Adrenal gland (tissue), 12 donors: ENCODE results near the gene ASB10. TPM values are rescaled to one million over a fixed set of nuclear protein-coding genes. Genes with fewer than 3 reads are reported as not detected.

Experiments
- DNase-seq, 7 donors: peaks; one replicate each; pipeline ENCODE4 v3.0.0-alpha.2; 2019 to 2020
- H3K27ac ChIP-seq, 5 donors: fragments of 200-600 bp; sonication (generic) in 4 of 5; 1 replicate in 3 of 5; 2 replicates in 2 of 5; pipeline versions ENCODE4 v1.5.1 to v1.8.0; 2016 to 2020; ENCODE audit warnings: mild to moderate bottlenecking in 1 of 5
- H3K27me3 ChIP-seq: fragments of 200-600 bp; 2 replicates; pipeline ENCODE4 v1.8.0; 2021
- H3K36me3 ChIP-seq, 2 donors: fragments of 200-600 bp; replicated peaks in 1 of 2; 1 replicate in 1 of 2; 2 replicates in 1 of 2; pipeline versions ENCODE4 v1.5.1 to v1.8.0; 2018 to 2022
- H3K4me1 ChIP-seq, 2 donors: fragments of 200-600 bp; replicated peaks in 1 of 2; 1 replicate in 1 of 2; 2 replicates in 1 of 2; pipeline versions ENCODE4 v1.5.1 to v1.8.0; 2018 to 2021
- H3K4me3 ChIP-seq, 4 donors: fragments of 200-600 bp; sonication (generic) in 3 of 4; one replicate each; pipeline ENCODE4 v1.5.1; 2016 to 2018
- H3K9me3 ChIP-seq, 3 donors: fragments of 200-600 bp; sonication (generic) in 1 of 3; replicated peaks in 1 of 3; 1 replicate in 2 of 3; 2 replicates in 1 of 3; pipeline versions ENCODE4 v1.5.1 to v1.8.0; 2016 to 2021
- CTCF ChIP-seq, 6 experiments: fragments of 450-650 bp in 4 of 6; fragments of 200-600 bp in 2 of 6; sonication (generic) in 1 of 6; IDR thresholded peaks; 1 replicate in 5 of 6; 2 replicates in 1 of 6; pipeline versions ENCODE4 v1.5.1 to v1.8.0; 2016 to 2021; ENCODE audit warnings: antibody characterized with exemption in 6 of 6, mild to moderate bottlenecking in 2 of 6, moderate library complexity in 1 of 6
- POLR2A ChIP-seq, 2 donors: fragments of 450-650 bp; IDR thresholded peaks; one replicate each; pipeline ENCODE4 v1.6.1; 2017; ENCODE audit warnings: antibody characterized with exemption in 2 of 2, mild to moderate bottlenecking in 2 of 2, moderate library complexity in 1 of 2
- WGBS, 4 donors: extraction: QIAGEN DNeasy Blood & Tissue Kit in 2 of 4; methylation state at CpG; one replicate each; pipeline versions ENCODE4 v1.1.5 to v1.1.7; 2013 to 2017; 5-methylcytosine and 5-hydroxymethylcytosine counted together
- intact Hi-C, 2 donors: fragments of 100-400 bp; cut with DNase I; formaldehyde crosslinking; loops; one replicate each; pipeline versions ENCODE4 v1.14.1 to v1.15.0; 2022 to 2023
- polyA plus RNA-seq, 3 donors: library from polyadenylated mRNA; stranded (reverse); fragments of 200-250 nt in 2 of 3; fragments of 350-450 nt in 1 of 3; fragmentation: Illumina TruSeq in 1 of 3; extraction: RNeasy Lipid Tissue Mini Kit (QIAGEN cat#74804) in 1 of 3; gene quantifications; one replicate each; pipeline ENCODE4 v1.2.3, GENCODE V29; 2013 to 2014
- total RNA-seq, 9 donors: library from RNA; depleted of rRNA in 4 of 9; stranded (reverse); fragments of >200 nt in 4 of 9; fragments of 120-200 nt in 1 of 9; fragmentation: NEBNext Ultra II Directional in 1 of 9; extraction: Animal tissue kit (Norgen Biotek cat#: 25700) in 1 of 9; gene quantifications; one replicate each; pipeline versions ENCODE4 v1.1.0 to v1.2.4, GENCODE V29; 2013 to 2023
- donor health status: healthy with polysubstance abuse.
- donor health status: Bipolar disorder and iron deficiency.
- donor health status: DM: yes; HTN: yes; CAD: no.
- donor health status: DM: no; HTN: no; CAD: no.
- donor health status: DM: no; HTN: no; CAD: no.
- donor health status: DM: yes; HTN: yes; CAD: no.

ASB10 gene
- total and polyA plus RNA-seq, 12 donors: not detected

- Histone ChIP-seq H3K4me1 (no peaks in the 10 kb centered on the region), H3K36me3 (peaks cover 0 to 21% of the 10 kb centered on the region in 2 donors), H3K27ac (no peak overlapping the region), H3K9me3 (no peaks in the 10 kb centered on the region), H3K4me3 (no peak overlapping the region), H3K27me3 (no peaks in the 10 kb centered on the region)
- intact Hi-C loops: no loop called here
- TF ChIP-seq POLR2A (IDR thresholded peaks at IDR 0.05): no peak
- TF ChIP-seq CTCF (IDR thresholded peaks at IDR 0.05): no peak
- WGBS, 4 donors: 76 to 83% (median 83%) methylated on average over 5 to 6 of the region's 6 CpGs
- DNase-seq: no peak
Measured at GRCh38 chr7:151209588-151209987, 22.5 kb upstream of the ASB10 start.

- no peak for DNase-seq
- no peaks in the 10 kb centered on the region for H3K9me3 ChIP-seq
- intact Hi-C loops: no loop called here
- H3K36me3 ChIP-seq: peaks cover 0 to 9% of the 10 kb centered on the region in 2 donors
- WGBS, 4 donors: 67 to 78% (median 75%) methylated on average over 9 of the region's 9 CpGs
- H3K27me3 ChIP-seq: no peaks in the 10 kb centered on the region
- no peak overlapping the region for H3K27ac ChIP-seq
- no peak overlapping the region for H3K4me3 ChIP-seq
- TF ChIP-seq CTCF (IDR thresholded peaks at IDR 0.05) (no peak), POLR2A (IDR thresholded peaks at IDR 0.05) (no peak)
- no peaks in the 10 kb centered on the region for H3K4me1 ChIP-seq
Measured at GRCh38 chr7:151208253-151208862, 21.3 kb upstream of the ASB10 start.

GRCh38 chr7:151207804-151208203, 20.8 kb upstream of the ASB10 start:
- Histone ChIP-seq H3K4me3 (no peak overlapping the region), H3K36me3 (peaks cover 0 to 4% of the 10 kb centered on the region in 2 donors), H3K27ac (no peak overlapping the region), H3K4me1 (no peaks in the 10 kb centered on the region), H3K9me3 (no peaks in the 10 kb centered on the region), H3K27me3 (no peaks in the 10 kb centered on the region)
- no peak for DNase-seq
- TF ChIP-seq POLR2A (IDR thresholded peaks at IDR 0.05) (no peak), CTCF (IDR thresholded peaks at IDR 0.05) (no peak)
- 37 to 67% (median 63%) methylated on average over 5 to 12 of the region's 12 CpGs for WGBS, 4 donors
- intact Hi-C loops: no loop called here

GRCh38 chr7:151207315-151207714, 20.3 kb upstream of the ASB10 start:
- no peak overlapping the region for H3K27ac ChIP-seq
- H3K27me3 ChIP-seq: no peaks in the 10 kb centered on the region
- no peak overlapping the region for H3K4me3 ChIP-seq
- WGBS, 4 donors: 58 to 72% (median 64%) methylated on average over 9 of the region's 9 CpGs
- H3K36me3 ChIP-seq: no peaks in the 10 kb centered on the region
- no peak for DNase-seq
- TF ChIP-seq CTCF (IDR thresholded peaks at IDR 0.05) (no peak), POLR2A (IDR thresholded peaks at IDR 0.05) (no peak)
- no peaks in the 10 kb centered on the region for H3K4me1 ChIP-seq
- intact Hi-C loops: no loop called here
- H3K9me3 ChIP-seq: no peaks in the 10 kb centered on the region
